Iris pigment epithelial cell (primary cell): Measurements from ENCODE around the gene CEBPE.

Experiments
- DNase-seq: peaks from one replicate; pipeline ENCODE4 v3.0.0-alpha.2; 2011; ENCODE audit warnings: low read depth

CEBPE gene

GRCh38 chr14:23076785-23077408, 42.2 kb downstream of the CEBPE start:
- DNase-seq, result no peak

- DNase-seq, result no peak
Observed at GRCh38 chr14:23074906-23075305, 44.1 kb downstream of the CEBPE start.

GRCh38 chr14:23071921-23072539, 47.0 kb downstream of the CEBPE start:
- DNase-seq, result no peak

GRCh38 chr14:23071244-23071920, 47.7 kb downstream of the CEBPE start:
- peak; percentile 98 for DNase-seq

- DNase-seq, result no peak
Observed at GRCh38 chr14:23070262-23071129, 48.6 kb downstream of the CEBPE start.

- no peak for DNase-seq
Observed at GRCh38 chr14:23069413-23069806, 49.6 kb downstream of the CEBPE start.

- DNase-seq, result peak; percentile 89
Observed at GRCh38 chr14:23068789-23069412, 50.2 kb downstream of the CEBPE start.

GRCh38 chr14:23067847-23068788, 50.9 kb downstream of the CEBPE start:
- DNase-seq, result no peak
